ENCODE results near the gene GMDS. TPM values are rescaled to one million over a fixed set of nuclear protein-coding genes. Genes with fewer than 3 reads are reported as not detected.

GMDS gene
- total RNA-seq, 1 donor from 2014 or later, result 7.8 TPM

DNA sequence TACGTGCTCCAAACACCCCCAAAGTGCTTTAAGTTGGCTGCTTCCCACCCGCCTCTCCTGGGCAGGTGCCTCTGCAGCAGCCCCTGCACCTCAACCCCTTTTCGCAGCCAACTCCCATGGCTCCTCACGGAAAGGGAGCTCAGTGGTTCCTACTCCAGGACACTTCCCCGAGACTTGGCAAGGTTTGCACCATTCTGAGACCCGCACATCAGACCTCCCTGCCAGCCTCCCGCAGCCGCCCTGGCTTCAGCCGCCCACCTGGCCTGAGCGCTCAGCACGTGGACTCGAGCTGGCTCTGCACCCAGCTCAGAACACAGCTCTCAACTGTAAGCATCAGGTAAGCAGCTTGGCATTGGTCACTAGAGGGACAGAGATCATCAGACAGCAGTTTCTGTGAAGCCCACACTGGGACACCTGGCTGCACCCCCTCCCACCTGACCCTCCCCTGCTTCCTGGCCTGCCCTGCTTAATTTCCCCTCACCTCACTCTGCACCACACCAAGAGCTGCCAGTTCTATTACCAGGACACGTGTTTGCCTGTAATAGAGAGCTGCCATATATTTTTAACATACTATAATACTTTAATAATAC is 28.5 kb downstream of the GMDS start:
- Histone ChIP-seq H3K9me3 (ENCODE audit: control insufficient read depth in 3 of 3, low read length in 3 of 3) (no peaks in the 10 kb centered on the region), H3K4me3 (ENCODE audit: low read length in 3 of 3) (no peak overlapping the region), H3K9ac (ENCODE audit: low read depth in 1 of 3, low read length in 3 of 3) (no peak overlapping the region), H3K27me3 (ENCODE audit: control insufficient read depth in 3 of 3, insufficient read depth in 3 of 3, low read length in 3 of 3) (no peaks in the 10 kb centered on the region), H3K4me1 (ENCODE audit: control insufficient read depth in 3 of 3, insufficient read depth in 3 of 3, low read length in 3 of 3) (no peaks in the 10 kb centered on the region), H3K36me3 (ENCODE audit: control insufficient read depth in 3 of 3, insufficient read depth in 3 of 3, low read length in 3 of 3) (no peaks in the 10 kb centered on the region), H3K27ac (ENCODE audit: low read depth, low read length) (no peak overlapping the region)

DNA sequence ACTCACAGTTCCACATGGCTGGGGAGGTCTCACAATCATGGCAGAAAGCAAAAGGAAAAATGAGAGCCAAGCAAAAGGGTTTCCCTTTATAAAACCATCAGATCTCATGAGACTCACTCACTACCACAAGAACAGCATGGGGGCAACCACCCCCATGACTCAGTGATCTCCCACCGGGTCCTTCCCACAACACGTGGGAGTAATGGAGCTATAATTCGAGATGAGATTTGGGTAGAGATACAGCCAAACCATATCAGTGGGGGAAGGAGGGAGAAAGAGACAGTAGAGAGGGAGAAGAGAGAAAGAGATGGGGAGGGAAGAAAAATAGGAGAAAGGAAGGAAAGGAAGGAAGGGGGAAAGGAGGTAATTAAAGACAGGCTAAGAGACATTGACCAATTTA is 30.1 kb downstream of the GMDS start:
- no peaks in the 10 kb centered on the region for H3K27me3 ChIP-seq (ENCODE audit: control insufficient read depth in 3 of 3, insufficient read depth in 3 of 3, low read length in 3 of 3)
- no peaks in the 10 kb centered on the region for H3K4me1 ChIP-seq (ENCODE audit: control insufficient read depth in 3 of 3, insufficient read depth in 3 of 3, low read length in 3 of 3)
- no peaks in the 10 kb centered on the region for H3K9me3 ChIP-seq (ENCODE audit: control insufficient read depth in 3 of 3, low read length in 3 of 3)
- H3K9ac ChIP-seq (ENCODE audit: low read depth in 1 of 3, low read length in 3 of 3), result no peak overlapping the region
- no peaks in the 10 kb centered on the region for H3K36me3 ChIP-seq (ENCODE audit: control insufficient read depth in 3 of 3, insufficient read depth in 3 of 3, low read length in 3 of 3)
- no peak overlapping the region for H3K27ac ChIP-seq (ENCODE audit: low read depth, low read length)
- no peak overlapping the region for H3K4me3 ChIP-seq (ENCODE audit: low read length in 3 of 3)

DNA sequence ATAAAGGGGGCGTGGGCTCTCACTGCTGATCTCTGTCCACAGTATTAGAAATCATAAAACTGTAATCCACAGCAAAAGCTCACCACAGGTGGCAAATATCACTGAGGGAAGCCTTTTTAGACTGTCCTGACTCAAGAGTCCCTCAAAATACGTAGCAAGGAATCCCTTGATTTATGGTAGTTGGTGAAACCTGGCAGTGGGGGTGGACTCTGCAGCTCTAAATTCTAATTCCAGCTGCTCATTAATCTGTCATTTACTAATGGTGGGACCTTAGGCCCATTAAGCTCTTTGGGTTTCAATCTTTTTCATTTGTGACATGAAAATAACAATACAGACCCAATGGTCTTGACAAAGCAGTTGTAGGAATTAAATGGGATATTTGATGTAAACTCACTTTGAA is 32.3 kb downstream of the GMDS start:
- H3K27ac ChIP-seq (ENCODE audit: low read depth, low read length), result no peak overlapping the region
- no peak overlapping the region for H3K4me3 ChIP-seq (ENCODE audit: low read length in 3 of 3)
- H3K9me3 ChIP-seq (ENCODE audit: control insufficient read depth in 3 of 3, low read length in 3 of 3), result no peaks in the 10 kb centered on the region
- no peaks in the 10 kb centered on the region for H3K36me3 ChIP-seq (ENCODE audit: control insufficient read depth in 3 of 3, insufficient read depth in 3 of 3, low read length in 3 of 3)
- no peaks in the 10 kb centered on the region for H3K4me1 ChIP-seq (ENCODE audit: control insufficient read depth in 3 of 3, insufficient read depth in 3 of 3, low read length in 3 of 3)
- H3K27me3 ChIP-seq (ENCODE audit: control insufficient read depth in 3 of 3, insufficient read depth in 3 of 3, low read length in 3 of 3), result no peaks in the 10 kb centered on the region
- no peak overlapping the region for H3K9ac ChIP-seq (ENCODE audit: low read depth in 1 of 3, low read length in 3 of 3)

DNA sequence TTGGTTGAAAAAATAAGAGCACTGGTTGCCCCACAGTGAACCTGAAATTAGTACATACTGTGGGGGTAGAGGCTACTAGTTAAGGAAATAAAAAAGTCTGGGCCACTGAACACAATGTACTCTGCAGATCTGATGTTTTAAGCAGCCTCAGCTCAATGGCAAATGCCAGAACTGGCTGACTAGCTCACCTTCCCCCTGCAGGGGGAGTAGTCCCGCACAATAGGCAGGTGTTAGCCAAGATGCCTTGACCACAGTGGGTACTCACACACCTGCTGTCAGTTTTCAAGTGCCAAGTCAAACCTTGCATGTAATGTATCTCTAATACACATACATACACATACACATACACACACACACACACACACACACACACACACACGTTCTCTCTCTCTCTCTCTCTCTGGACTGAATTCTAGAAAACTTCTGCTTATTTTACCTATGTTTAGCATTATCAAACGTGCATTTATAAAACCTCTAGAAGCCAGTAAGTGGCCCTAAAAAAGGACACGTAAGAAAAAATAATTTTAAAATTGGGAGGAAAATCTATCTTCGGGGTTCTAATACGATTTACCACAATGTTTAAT is 36.1 kb downstream of the GMDS start:
- Histone ChIP-seq H3K27me3 (ENCODE audit: control insufficient read depth in 3 of 3, insufficient read depth in 3 of 3, low read length in 3 of 3) (no peaks in the 10 kb centered on the region), H3K9ac (ENCODE audit: low read depth in 1 of 3, low read length in 3 of 3) (no peak overlapping the region), H3K9me3 (ENCODE audit: control insufficient read depth in 3 of 3, low read length in 3 of 3) (no peaks in the 10 kb centered on the region), H3K4me3 (ENCODE audit: low read length in 3 of 3) (no peak overlapping the region), H3K27ac (ENCODE audit: low read depth, low read length) (no peak overlapping the region), H3K36me3 (ENCODE audit: control insufficient read depth in 3 of 3, insufficient read depth in 3 of 3, low read length in 3 of 3) (no peaks in the 10 kb centered on the region), H3K4me1 (ENCODE audit: control insufficient read depth in 3 of 3, insufficient read depth in 3 of 3, low read length in 3 of 3) (no peaks in the 10 kb centered on the region)

DNA sequence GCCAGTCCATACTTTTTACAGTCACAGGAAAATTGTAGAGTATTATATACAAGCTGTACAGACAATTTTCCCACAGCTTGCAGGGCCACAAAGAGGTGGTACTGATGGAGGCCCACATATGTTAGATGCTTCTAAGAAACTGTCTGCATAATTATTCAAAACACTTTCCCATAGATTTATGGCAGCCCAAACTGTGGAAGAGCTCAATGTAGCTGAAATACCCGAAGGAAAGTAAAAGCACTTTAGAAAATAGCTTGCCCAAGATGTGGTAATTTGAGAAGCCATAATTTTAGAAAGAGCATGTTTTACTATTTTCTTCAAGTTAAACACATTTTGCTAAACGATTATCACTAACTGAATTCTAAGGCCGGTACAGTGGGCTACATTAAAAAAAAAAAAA is 36.9 kb downstream of the GMDS start:
- no peak overlapping the region for H3K4me3 ChIP-seq (ENCODE audit: low read length in 3 of 3)
- no peaks in the 10 kb centered on the region for H3K9me3 ChIP-seq (ENCODE audit: control insufficient read depth in 3 of 3, low read length in 3 of 3)
- H3K36me3 ChIP-seq (ENCODE audit: control insufficient read depth in 3 of 3, insufficient read depth in 3 of 3, low read length in 3 of 3), result no peaks in the 10 kb centered on the region
- H3K27me3 ChIP-seq (ENCODE audit: control insufficient read depth in 3 of 3, insufficient read depth in 3 of 3, low read length in 3 of 3), result no peaks in the 10 kb centered on the region
- no peak overlapping the region for H3K27ac ChIP-seq (ENCODE audit: low read depth, low read length)
- no peaks in the 10 kb centered on the region for H3K4me1 ChIP-seq (ENCODE audit: control insufficient read depth in 3 of 3, insufficient read depth in 3 of 3, low read length in 3 of 3)
- H3K9ac ChIP-seq (ENCODE audit: low read depth in 1 of 3, low read length in 3 of 3), result no peak overlapping the region

DNA sequence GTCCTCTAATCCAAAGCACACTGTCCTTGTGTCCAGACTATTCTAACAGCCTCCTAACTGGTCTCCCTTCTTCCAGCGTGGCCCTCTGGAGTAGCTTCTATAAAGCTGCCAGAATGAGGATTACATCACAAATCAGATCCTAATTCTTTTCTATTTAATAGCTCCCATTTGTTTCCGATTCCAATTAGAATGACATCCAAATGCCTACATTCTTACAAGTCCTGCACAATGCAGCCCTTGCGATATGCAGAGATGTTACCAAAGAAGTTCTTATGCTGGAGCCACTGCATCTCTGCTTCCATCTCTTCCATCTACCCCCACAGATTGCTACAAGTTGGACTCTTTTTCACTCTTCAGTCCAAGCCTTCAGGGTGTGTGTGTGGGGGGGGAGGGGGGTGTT is 40.0 kb downstream of the GMDS start:
- H3K4me1 ChIP-seq (ENCODE audit: control insufficient read depth in 3 of 3, insufficient read depth in 3 of 3, low read length in 3 of 3), result peaks cover 0 to 4% (median 3%) of the 10 kb centered on the region in 3 donors
- H3K27me3 ChIP-seq (ENCODE audit: control insufficient read depth in 3 of 3, insufficient read depth in 3 of 3, low read length in 3 of 3), result no peaks in the 10 kb centered on the region
- H3K4me3 ChIP-seq (ENCODE audit: low read length in 3 of 3), result no peak overlapping the region
- no peaks in the 10 kb centered on the region for H3K36me3 ChIP-seq (ENCODE audit: control insufficient read depth in 3 of 3, insufficient read depth in 3 of 3, low read length in 3 of 3)
- no peak overlapping the region for H3K27ac ChIP-seq (ENCODE audit: low read depth, low read length)
- no peak overlapping the region for H3K9ac ChIP-seq (ENCODE audit: low read depth in 1 of 3, low read length in 3 of 3)
- no peaks in the 10 kb centered on the region for H3K9me3 ChIP-seq (ENCODE audit: control insufficient read depth in 3 of 3, low read length in 3 of 3)

DNA sequence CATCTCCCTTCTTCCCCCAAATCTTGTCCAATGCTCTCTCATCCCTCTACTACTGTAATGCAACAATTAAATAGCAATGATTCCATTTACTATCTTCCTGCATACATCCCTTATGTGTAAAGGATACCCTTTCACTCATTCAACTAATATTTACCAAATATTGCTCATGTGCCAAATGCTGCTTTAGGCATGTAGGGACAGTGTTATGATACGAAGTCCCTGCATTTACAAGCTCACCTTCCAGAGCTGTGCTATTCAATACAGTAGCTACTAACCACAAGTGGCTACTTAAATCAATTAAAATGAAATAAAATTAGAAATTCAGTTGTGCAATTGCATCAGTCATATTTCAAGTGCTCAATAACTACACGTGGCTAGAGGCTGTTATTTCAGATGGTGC is 41.1 kb downstream of the GMDS start:
- Histone ChIP-seq H3K4me3 (ENCODE audit: low read length in 3 of 3) (no peak overlapping the region), H3K9me3 (ENCODE audit: control insufficient read depth in 3 of 3, low read length in 3 of 3) (no peaks in the 10 kb centered on the region), H3K27me3 (ENCODE audit: control insufficient read depth in 3 of 3, insufficient read depth in 3 of 3, low read length in 3 of 3) (no peaks in the 10 kb centered on the region), H3K27ac (ENCODE audit: low read depth, low read length) (no peak overlapping the region), H3K36me3 (ENCODE audit: control insufficient read depth in 3 of 3, insufficient read depth in 3 of 3, low read length in 3 of 3) (no peaks in the 10 kb centered on the region), H3K4me1 (ENCODE audit: control insufficient read depth in 3 of 3, insufficient read depth in 3 of 3, low read length in 3 of 3) (peaks cover 0 to 4% (median 3%) of the 10 kb centered on the region in 3 donors), H3K9ac (ENCODE audit: low read depth in 1 of 3, low read length in 3 of 3) (no peak overlapping the region)

DNA sequence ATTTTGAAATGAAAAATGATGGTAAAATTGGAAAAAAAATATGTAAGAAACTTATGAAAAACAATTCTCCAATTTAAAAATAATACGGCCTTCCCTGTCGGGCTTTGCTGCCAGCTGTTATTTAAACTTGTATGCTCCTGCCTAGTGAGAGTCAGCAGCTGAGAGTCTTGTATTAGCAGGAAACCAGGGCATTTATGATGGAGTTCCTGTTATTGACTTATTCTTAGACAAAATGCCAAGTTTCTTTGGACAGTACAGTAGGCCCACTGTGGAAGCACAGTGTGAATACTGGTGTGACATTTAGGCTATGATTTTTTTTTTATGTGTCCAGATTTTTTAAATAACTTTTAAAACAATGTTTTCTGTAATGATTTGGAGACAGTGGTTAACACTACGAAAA is 42.1 kb downstream of the GMDS start:
- Histone ChIP-seq H3K36me3 (ENCODE audit: control insufficient read depth in 3 of 3, insufficient read depth in 3 of 3, low read length in 3 of 3) (no peaks in the 10 kb centered on the region), H3K4me3 (ENCODE audit: low read length in 3 of 3) (no peak overlapping the region), H3K9ac (ENCODE audit: low read depth in 1 of 3, low read length in 3 of 3) (no peak overlapping the region), H3K27ac (ENCODE audit: low read depth, low read length) (peak overlapping the region; percentile 41), H3K4me1 (ENCODE audit: control insufficient read depth in 3 of 3, insufficient read depth in 3 of 3, low read length in 3 of 3) (peaks cover 0 to 4% (median 3%) of the 10 kb centered on the region in 3 donors), H3K27me3 (ENCODE audit: control insufficient read depth in 3 of 3, insufficient read depth in 3 of 3, low read length in 3 of 3) (no peaks in the 10 kb centered on the region), H3K9me3 (ENCODE audit: control insufficient read depth in 3 of 3, low read length in 3 of 3) (no peaks in the 10 kb centered on the region)

DNA sequence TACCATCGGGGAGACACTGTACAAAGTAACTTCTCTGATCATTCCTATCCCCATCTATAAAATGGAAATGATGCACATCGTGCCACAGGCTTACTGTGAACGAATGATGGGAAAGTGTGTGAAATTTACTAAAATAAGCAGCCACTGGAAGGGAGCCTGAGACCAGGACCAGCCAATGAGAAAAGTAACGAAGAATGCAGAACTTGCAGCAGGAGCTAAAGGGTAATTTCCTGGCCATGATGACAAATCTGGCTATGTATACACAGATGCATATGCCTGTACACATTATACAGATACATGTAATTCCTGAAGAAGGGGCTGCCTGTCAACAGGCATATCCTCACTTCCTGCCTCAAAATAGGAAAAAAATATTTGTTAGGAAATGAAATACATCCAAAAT is 47.4 kb downstream of the GMDS start:
- Histone ChIP-seq H3K4me3 (ENCODE audit: low read length in 3 of 3) (no peak overlapping the region), H3K9me3 (ENCODE audit: control insufficient read depth in 3 of 3, low read length in 3 of 3) (no peaks in the 10 kb centered on the region), H3K9ac (ENCODE audit: low read depth in 1 of 3, low read length in 3 of 3) (no peak overlapping the region), H3K4me1 (ENCODE audit: control insufficient read depth in 3 of 3, insufficient read depth in 3 of 3, low read length in 3 of 3) (peaks cover 0 to 8% (median 8%) of the 10 kb centered on the region in 3 donors), H3K27ac (ENCODE audit: low read depth, low read length) (no peak overlapping the region), H3K36me3 (ENCODE audit: control insufficient read depth in 3 of 3, insufficient read depth in 3 of 3, low read length in 3 of 3) (no peaks in the 10 kb centered on the region), H3K27me3 (ENCODE audit: control insufficient read depth in 3 of 3, insufficient read depth in 3 of 3, low read length in 3 of 3) (no peaks in the 10 kb centered on the region)

DNA sequence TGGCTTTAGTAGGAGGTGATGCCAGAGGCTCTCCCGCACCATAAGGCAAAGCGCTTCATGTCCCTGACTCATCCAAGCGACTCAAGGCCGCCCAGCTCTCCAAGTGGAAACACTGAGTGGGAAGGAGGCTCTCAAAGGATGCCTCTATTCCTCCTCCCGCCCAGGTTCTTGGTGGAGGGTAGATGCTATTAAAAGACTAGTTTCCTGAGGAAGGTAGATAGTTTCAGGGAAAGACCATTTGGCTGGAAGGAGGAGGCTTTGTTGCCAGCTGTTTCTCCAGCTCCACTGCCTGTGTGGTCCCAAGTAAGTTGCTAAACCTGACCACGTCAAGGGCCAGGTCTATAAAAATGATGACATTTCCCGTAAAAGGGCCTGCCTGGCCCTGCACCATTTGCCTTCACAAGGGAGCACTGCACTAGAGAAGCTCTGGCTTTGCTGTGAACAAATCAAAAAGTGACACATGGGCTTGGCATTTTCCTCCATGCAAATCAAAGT is 48.2 kb downstream of the GMDS start:
- Histone ChIP-seq H3K27me3 (ENCODE audit: control insufficient read depth in 3 of 3, insufficient read depth in 3 of 3, low read length in 3 of 3) (no peaks in the 10 kb centered on the region), H3K36me3 (ENCODE audit: control insufficient read depth in 3 of 3, insufficient read depth in 3 of 3, low read length in 3 of 3) (no peaks in the 10 kb centered on the region), H3K4me1 (ENCODE audit: control insufficient read depth in 3 of 3, insufficient read depth in 3 of 3, low read length in 3 of 3) (peaks cover 0 to 5% (median 5%) of the 10 kb centered on the region in 3 donors), H3K27ac (ENCODE audit: low read depth, low read length) (no peak overlapping the region), H3K4me3 (ENCODE audit: low read length in 3 of 3) (no peak overlapping the region), H3K9ac (ENCODE audit: low read depth in 1 of 3, low read length in 3 of 3) (no peak overlapping the region), H3K9me3 (ENCODE audit: control insufficient read depth in 3 of 3, low read length in 3 of 3) (no peaks in the 10 kb centered on the region)

All from skeletal muscle tissue (tissue), 4 donors.